Stimulated activated CD4-positive, alpha-beta T cell treated with anti-CD3 and anti-CD28 coated beads, TNF-alpha, amount 100 ng/mL, for 4 hours (primary cell): ENCODE results near the gene ABCC1.
A peak's percentile ranks its signal among the peaks of the same experiment; 100 is the strongest.

Experiments
- DNase-seq, 3 experiments: peaks; one replicate each; pipeline ENCODE4 v3.0.0-alpha.2; 2020; ENCODE audit warnings: low read depth in 3 of 3

The ABCC1 gene

DNA sequence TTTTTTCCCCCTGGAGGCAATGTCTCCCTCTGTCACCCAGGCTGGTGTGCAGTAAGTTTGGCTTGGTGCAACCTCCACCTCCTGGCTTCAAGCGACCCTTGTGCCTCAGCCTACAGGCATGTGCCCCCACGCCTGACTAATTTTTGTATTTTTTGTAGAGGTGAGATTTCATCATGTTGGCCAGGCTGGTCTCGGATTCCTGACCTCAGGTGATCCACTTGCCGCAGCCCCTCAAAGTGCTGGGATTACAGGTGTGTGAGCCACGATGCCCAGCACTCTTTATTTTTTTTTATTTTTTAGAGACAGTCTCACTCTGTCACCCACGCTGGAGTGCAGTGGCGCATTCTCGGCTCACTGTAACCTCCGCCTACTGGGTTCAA, 160.7 kb downstream of the ABCC1 start:
- DNase-seq = no peak

DNA sequence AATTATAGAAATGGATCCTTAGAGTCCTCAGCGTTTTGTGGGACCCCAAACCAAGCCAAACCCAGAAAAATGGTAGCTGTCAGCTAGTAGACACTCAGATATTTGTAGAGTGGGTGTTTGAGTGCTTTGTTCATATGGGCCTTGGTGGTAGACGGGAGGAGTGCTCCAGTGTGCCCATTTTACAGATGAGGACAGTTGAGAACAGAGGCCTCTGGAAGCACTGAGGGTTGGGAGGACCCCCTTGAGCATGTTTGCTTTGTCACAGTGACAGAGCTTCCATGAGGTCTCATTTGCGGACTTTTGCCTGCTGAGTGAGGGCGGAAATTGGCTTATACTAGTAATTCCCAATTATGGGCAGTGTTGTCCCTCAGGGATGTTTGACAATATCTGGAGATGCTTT, 162.2 kb downstream of the ABCC1 start:
- no peak for DNase-seq

GRCh38 chr16:16112450-16113053, 163.1 kb downstream of the ABCC1 start:
- DNase-seq = no peak

DNA sequence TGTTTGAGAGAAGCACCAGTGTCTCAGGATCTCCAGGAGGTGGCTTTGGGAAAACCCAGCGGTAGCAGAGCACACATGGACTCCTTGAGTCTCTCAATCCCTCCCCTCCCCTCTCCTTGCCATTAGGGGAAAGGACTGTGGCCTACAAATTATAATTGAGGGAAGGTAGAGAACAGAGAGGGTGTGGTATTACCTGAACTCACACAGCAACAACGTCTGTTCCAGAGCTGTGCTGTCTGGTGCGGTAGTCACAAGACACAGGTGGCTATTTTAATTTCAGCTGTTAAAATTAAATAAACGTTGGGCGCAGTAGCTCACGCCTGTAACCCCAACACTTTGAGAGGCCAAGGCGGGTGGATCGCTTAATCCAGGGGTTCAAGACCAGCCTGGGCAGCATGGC, 163.7 kb downstream of the ABCC1 start:
- no peak for DNase-seq

DNA sequence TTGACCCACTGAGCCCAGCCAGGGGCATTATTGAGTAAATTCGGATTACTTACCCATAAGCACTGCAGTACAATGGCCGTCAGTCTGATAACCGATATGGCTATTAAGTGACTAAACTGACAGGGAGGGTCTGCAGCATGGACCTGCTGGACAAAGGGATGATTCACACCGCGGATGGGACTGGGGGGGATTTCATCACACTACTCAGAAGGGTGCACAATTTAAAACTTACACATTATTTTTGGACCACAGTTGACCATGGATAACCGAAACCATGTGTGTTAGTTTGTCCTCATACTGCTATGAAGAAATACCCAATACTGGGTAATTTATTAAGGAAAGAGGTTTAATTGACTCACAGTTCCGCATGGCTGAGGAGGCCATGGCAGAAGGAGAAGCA, 167.4 kb downstream of the ABCC1 start:
- no peak for DNase-seq

- no peak for DNase-seq
Observed at GRCh38 chr16:16118337-16118736, 168.9 kb downstream of the ABCC1 start.

DNA sequence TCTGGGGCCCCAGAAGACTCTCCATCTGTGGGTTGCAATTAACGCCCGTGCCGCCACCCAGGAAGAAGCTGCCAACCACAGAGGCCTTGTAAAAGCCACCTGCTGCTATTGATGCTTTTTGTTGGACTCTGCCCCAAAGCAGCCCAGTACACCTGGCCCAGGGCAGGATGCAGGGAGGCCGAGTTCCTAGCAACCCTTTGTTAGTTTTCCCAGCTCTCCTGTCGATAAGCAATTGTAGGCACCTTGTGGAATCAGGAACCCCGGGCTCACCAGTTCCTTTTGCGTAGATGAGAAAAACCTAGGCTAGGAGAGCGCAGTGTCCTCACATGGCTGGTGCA, 170.6 kb downstream of the ABCC1 start:
- no peak for DNase-seq

DNA sequence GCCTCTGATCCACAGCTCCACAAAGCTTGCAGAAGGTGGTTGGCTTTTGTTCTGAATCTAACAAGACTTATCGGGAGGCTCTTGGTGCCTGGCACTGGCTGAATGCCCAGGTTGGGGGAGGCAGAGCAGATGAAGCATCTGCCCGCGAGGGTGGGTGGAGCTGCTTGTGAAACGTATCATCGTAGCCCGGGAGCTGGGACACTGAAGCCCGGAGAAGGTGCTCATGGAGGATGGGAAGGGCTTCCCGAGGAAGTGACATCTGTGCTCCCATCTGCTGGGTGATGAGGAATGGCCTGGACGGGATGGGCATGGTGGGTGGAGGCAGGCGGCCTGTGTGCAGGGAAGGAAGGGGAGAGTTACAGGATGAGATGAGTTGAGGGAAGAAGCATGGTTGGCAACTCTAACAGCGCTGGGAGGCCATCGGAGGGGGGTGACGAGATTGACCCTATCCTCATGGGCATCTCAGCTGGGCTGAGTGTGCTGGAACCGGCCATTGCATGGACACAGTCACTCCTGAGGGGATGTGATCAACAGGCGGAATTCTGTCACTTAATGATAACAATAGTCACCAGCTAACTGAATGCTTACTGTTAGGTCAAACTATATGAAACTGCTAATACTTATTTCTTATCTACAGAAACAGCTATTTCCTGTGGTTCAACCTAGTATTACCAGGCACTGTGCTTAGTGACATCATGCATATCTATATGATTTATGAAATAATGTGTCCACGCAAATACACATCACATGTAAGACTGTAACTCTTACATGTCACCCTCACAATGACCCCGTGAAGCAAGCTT, 171.2 kb downstream of the ABCC1 start:
- DNase-seq = no peak

DNA sequence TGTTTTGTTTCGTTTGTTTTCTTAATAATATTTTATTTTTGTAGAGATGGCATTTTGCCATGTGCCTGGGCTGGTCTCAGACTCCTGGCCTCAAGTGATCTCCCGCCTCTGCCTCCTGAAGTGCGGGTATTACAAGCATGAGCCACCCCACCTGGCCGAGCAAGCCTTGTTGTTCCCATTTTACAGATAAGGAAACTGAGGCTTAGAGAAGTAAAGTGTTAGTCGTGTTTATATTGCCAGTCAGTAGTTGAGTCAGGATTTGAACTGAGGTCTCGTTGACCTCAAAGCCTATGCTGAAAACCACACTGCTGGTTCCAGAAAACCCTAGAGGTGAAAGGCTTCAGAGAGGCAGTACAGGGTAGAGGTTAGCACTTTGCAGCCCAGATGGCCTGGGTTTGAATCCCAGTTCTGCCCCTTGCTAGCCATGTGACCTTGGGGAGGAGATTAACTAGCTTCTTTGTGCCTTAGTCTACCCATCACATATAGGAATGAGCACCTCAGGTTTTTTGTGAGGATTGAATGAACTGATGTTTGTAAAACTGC, 171.8 kb downstream of the ABCC1 start:
- no peak for DNase-seq

DNA sequence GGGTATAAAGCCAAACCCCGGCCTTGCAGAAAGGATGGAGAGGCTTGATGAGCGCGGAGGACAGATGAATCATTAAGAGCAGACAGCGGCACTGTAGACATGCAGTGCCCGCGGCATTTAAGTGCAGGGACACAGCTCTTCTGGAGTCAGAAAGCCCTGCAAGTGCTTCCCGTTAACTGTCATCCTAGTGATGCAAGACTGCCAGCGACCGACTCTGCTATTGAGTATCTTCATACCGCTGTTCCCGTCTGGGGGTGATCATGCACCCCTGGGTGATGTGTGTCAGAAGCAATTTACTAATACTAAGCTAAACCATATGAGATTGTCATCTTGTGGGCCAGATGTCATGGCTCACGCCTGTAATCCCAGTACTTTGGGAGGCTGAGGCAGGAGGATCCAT, 172.8 kb downstream of the ABCC1 start:
- no peak for DNase-seq

DNA sequence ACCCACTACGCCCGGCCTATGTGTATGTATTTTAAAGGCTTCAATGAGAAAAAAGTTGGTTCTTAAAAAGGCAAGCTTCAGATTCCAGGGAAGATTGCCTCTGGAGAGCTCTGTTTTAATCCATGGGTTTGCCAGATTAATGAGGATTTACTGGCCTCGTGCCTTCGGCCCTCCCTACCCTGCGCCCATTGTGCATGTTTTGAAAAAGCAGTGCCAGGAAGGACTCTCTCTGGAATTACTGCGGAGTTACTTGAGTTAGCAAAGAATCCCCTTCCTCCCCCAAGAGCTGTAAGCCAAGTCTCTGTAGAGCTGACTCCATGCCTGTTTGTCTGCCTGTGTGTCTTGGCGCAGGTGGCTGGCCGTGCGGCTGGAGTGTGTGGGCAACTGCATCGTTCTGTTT, 175.0 kb downstream of the ABCC1 start:
- DNase-seq = no peak

DNA sequence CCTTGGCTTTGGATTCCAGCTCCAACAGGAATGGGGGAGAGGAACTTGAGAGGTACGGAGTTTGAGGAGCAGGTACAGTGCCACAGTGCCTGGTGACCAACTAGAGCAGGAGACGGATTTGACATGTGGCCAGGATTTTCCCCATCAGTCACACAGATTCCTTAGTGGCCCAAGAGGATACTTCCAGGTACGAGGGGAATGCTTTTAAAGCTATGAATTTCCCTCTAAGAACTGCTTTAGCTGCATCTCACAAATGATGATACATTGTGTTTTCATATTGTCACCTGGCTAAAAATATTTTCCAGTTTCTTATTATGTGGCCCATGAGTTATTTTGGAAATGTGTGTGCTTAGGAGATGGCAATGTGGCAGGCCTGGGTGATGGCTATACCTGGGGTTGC, 175.6 kb downstream of the ABCC1 start:
- DNase-seq = no peak

- DNase-seq = no peak
Observed at GRCh38 chr16:16126896-16127295, 177.5 kb downstream of the ABCC1 start.

GRCh38 chr16:16127469-16128116, 178.2 kb downstream of the ABCC1 start:
- DNase-seq = peak; percentile 36 to 47 (median 42)

- DNase-seq = no peak
Observed at GRCh38 chr16:16131204-16131603, 181.8 kb downstream of the ABCC1 start.

DNA sequence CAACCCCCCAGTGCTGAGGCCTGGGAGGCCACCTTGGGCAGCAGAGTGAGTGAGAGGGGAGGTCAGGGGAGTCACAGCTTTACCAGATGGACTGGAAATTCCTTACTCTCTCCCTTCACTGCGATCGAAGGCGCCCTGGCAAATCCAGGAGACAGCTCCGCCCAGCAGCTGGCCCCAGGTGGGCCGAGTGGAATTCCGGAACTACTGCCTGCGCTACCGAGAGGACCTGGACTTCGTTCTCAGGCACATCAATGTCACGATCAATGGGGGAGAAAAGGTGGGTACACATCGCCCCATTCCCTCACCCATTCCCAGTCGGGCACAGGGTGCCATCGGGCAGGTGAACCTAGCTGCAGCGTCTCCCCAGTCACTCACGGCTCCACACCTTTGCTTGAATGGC, 182.2 kb downstream of the ABCC1 start:
- DNase-seq = no peak

GRCh38 chr16:16133943-16134604, 184.7 kb downstream of the ABCC1 start:
- no peak for DNase-seq

GRCh38 chr16:16136588-16136987, 187.2 kb downstream of the ABCC1 start:
- no peak for DNase-seq

DNA sequence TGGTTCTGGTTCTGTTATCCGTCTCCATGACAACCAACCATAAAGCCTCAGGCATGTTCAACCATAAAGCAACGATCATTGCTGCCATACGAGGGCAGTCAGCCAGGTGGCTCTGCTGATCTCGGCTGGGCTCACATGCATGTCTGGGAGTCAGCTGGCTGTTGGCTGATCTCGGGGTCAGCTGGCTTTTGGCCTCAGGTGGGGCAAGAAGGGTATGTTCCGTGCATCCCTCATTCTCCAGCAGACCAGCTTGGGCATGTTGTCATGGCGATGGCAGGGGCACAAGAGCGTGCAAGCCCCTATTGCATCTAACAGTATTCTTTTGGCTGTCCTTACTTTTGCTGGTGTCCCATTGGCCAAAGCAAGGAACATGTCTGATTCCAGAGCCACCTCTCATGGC, 187.7 kb downstream of the ABCC1 start:
- no peak for DNase-seq

DNA sequence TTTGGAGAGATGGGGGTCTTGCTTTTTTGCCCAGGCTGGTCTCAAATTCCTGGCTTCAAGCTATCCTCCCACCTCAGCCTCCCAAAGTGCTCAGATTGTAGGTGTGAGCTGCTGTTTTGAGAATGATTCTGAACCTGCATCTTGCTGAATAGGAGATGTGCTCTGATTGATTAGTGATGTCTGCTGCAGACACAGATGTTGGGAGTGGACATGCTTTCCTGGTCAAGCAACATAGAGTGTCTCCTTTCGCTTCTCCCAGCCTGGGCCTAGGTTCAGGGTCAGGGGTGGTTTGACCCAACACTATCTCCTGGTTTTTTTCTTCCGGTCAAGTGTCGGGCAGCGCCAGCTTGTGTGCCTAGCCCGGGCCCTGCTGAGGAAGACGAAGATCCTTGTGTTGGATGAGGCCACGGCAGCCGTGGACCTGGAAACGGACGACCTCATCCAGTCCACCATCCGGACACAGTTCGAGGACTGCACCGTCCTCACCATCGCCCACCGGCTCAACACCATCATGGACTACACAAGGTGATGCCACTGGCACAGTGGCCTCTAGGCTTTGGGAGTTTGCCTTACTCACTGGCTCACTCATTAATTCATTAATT, 188.7 kb downstream of the ABCC1 start:
- no peak for DNase-seq

DNA sequence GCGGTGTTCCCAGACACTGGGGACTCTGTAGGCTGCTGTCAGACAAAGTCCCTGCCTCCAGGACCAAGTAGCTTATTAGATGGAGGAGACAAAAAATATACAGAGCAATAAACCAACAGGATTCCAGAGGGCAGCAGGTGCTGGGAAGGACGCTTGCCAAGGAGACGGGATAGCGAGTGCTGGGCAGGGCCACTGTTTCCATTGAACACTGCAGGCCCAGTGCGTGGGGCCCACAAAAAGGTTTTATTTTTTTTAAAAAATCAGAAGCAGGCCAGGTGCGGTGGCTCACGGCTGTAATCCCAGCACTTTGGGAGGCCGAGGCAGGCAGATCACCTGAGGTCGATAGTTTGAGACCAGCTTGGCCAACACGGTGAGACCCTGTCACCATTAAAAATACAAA, 189.6 kb downstream of the ABCC1 start:
- no peak for DNase-seq

DNA sequence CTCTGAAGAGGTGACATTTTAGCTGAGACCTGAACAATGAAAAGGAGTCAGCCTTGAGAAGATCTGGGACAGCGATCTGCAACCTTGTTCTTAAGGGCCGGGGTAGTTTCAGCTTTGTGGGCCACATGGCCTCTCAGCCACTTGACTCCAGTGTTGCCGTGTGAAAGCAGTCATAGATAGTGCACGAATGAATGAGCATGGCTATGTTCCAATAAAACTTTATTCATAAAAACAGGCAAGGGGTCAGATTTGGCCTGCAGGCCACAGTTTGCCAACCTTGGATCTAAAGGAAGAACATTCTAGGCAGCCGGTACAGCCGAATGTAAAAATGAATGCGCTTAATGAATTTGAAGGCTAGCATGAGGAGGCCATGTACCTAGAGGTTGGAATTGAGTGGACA, 190.4 kb downstream of the ABCC1 start:
- no peak for DNase-seq
